HG02840 (cell line): ENCODE results near the gene VHLL.

ENCODE experiments used
- ATAC-seq: cut with Tn5 transposase; IDR thresholded peaks from one replicate; pipeline ENCODE4 v1.9.1; 2021; ENCODE audit warnings: mild to moderate bottlenecking, moderate library complexity, moderate number of reproducible peaks; ENCODE audit not compliant: unreplicated experiment, low FRiP score

Gene VHLL

GRCh38 chr1:156293098-156293434 lies 6.0 kb downstream of the VHLL start:
- no peak for ATAC-seq

GRCh38 chr1:156291226-156292061 lies 7.7 kb downstream of the VHLL start:
- ATAC-seq: no peak

- no peak for ATAC-seq
These were observed 9.2 kb downstream of the VHLL start for GRCh38 chr1:156289857-156290256.

DNA sequence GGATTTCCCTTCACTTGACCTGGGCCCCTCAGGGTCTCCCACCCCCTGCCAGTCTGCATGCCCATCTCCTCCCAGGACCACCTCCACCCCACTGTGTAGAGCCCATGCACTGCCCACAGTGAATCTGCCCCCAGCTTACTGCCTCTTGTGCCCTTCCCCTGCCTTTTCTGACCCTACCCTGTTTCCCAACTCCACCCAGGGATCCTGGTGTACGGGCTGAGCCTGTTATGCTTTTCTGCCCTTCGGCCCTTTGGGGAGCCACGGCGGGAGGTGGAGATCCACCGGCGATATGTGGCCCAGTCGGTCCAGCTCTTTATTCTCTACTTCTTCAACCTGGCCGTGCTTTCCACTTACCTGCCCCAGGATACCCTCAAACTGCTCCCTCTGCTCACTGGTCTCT lies 13.0 kb downstream of the VHLL start:
- ATAC-seq: no peak

- ATAC-seq: no peak
These were observed 13.7 kb downstream of the VHLL start for GRCh38 chr1:156285437-156285836.

DNA sequence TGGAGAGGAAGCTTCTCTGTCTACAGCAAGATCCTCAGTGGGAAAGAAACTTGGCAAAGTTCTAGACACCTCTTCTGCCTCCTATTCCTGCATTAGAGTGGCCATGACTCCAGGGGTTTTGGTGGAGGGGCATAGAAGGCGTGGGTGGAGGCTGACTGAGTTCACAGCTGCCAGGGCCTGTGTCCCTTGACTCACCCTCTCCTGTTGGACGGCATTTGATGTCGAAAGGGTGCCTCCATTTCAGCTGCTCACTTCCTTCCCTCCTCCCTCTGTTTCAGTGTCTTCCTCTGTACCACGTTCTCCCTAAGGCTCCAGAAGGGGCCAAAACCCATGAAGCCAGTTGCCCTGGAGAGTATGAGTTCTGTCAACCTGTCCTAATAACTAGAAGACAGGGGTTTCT lies 14.3 kb downstream of the VHLL start:
- no peak for ATAC-seq

GRCh38 chr1:156284112-156284511 lies 15.0 kb downstream of the VHLL start, which contains the start of gene TMEM79:
Gene TMEM79 (plus strand): TSS chr1:156284325. CDS start chr1:156285227, 902 bp downstream.
- ATAC-seq: no peak

DNA sequence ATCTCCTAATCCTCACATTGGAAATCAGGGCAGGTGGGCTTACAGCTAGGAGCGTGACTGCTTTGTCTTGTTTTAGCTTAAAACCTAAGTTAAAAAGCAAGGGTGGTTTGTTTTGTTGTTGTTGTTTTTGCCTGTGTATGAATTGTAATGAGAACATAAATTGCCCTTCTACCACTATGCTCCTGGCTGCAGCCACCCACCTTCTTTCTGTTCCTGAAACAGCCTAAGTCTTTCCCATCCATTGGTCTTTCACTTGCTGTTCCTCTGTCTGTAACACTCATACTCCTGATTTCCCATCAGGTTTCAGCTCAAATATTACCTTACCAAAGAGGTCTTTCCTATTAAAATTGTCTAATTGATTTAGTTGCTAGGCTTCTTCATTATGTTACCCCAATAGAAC lies 15.6 kb downstream of the VHLL start:
- no peak for ATAC-seq

DNA sequence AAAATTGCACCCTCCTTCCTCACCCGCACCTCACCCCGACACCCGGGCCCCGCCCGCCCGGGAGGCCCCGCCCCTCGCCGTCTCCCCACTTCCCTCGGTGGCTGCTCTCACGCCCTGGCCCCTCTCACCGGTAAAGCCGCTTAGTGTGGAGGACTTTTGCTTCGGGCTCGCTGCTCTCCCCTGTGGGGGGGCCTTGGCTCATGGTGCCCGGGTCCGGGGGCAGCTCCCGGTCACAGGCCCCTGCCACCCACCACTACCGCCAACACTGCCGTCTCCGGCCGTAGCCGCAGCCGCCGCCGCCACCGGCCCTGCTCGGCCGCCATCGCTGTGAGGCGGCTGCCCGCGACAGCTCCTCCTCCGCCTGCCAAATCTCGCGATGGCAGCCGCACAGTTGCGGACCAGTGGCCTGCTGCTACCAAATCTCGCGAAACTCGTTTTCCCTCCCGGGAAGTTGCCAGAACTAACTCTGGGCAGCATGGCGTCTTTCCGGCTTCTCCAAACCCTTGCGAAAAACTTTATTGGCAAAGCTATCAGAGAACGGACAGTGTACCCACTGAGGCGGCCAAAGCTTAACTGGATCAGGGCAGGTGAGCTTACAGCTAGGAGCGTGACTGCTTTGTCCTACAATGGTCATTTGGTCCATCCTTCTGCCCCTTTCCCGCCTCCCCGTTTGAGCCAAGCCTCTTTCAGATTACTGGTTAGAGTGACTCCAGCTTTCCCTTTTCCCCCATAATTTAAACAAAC lies 16.5 kb downstream of the VHLL start, which contains the start of gene SMG5:
Gene SMG5 (minus strand): TSS at position 347 of the 744 bp plus-strand sequence. CDS start 145 bp downstream, at position 202.
- ATAC-seq: peak; percentile 88

- peak; percentile 1 for ATAC-seq
These were observed 17.2 kb downstream of the VHLL start for GRCh38 chr1:156281693-156282478.

DNA sequence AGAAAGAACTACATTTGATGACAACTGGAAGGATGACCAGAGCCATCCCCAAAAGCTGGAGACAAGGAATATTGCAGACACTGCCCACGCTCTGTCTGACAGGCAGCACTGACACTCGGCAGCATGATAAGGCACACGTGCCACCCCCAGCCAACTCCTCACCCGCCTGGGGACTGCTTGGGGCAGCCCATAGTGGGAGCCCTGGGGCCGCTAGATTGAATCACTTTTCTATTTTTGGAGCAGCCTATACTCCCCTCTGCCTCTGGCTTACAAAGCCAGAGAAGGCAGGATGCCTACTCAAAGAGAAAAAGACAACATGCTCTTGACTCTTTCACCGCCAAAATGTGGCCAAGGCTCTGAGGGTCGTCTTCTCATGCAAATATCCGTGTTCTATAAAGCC lies 17.8 kb downstream of the VHLL start:
- ATAC-seq: no peak

GRCh38 chr1:156279837-156280236 lies 19.3 kb downstream of the VHLL start:
- ATAC-seq: no peak

- ATAC-seq: no peak
These were observed 22.1 kb downstream of the VHLL start for GRCh38 chr1:156276966-156277381.

- no peak for ATAC-seq
These were observed 22.6 kb downstream of the VHLL start for GRCh38 chr1:156276532-156276931.

- ATAC-seq: no peak
These were observed 28.8 kb downstream of the VHLL start for GRCh38 chr1:156270314-156270713.

- ATAC-seq: no peak
These were observed 30.8 kb downstream of the VHLL start for GRCh38 chr1:156268336-156268735.

GRCh38 chr1:156266051-156266450 lies 33.1 kb downstream of the VHLL start:
- no peak for ATAC-seq

- ATAC-seq: no peak
These were observed 35.8 kb downstream of the VHLL start for GRCh38 chr1:156263288-156263655.

- no peak for ATAC-seq
These were observed 36.4 kb downstream of the VHLL start for GRCh38 chr1:156262461-156263287.

DNA sequence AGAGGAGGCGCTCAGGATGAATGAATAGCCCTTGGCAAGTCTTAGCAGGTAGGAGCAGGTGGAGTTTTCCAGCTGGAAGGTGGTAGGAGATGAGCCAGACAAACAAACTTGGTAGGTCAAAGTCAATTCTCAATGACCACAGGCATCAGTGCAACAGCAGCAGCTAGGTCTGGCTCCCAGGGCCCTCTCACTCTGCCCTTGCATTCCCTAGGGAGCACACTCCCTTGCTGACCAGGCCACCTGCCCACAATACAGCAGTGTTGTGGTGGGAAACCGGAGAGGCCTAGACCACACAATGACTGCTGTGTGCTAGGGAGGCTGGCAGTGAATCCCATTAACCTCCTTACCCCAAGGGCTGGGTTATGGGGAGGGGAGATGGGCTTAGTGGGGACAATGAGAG lies 38.2 kb downstream of the VHLL start:
- ATAC-seq: no peak
